Lower leg skin (tissue), 3 donors: ENCODE measurements around the gene TANC1.

ENCODE experiments used
- CTCF ChIP-seq, 3 donors: fragments of 450-650 bp; IDR thresholded peaks; one replicate each; pipeline ENCODE4 v1.5.1; 2016; ENCODE audit warnings: antibody characterized with exemption in 3 of 3, mild to moderate bottlenecking in 3 of 3, moderate library complexity in 2 of 3
- POLR2A ChIP-seq, 2 donors: fragments of 450-650 bp; IDR thresholded peaks; one replicate each; pipeline ENCODE4 v1.6.1; 2016 to 2017; ENCODE audit warnings: antibody characterized with exemption in 2 of 2, mild to moderate bottlenecking in 1 of 2, moderate library complexity in 1 of 2

GRCh38 chr2:158955842-158956365, 12.5 kb upstream of the TANC1 start:
- TF ChIP-seq POLR2A (IDR thresholded peaks at IDR 0.05) (no peak), CTCF (IDR thresholded peaks at IDR 0.05) (no peak)
